GM04504 (cell line): Measurements from ENCODE around the gene NKTR.

Experiments used
- DNase-seq: peaks from one replicate; pipeline ENCODE4 v3.0.0-alpha.2; 2012; ENCODE audit warnings: low read depth

Gene NKTR

DNA sequence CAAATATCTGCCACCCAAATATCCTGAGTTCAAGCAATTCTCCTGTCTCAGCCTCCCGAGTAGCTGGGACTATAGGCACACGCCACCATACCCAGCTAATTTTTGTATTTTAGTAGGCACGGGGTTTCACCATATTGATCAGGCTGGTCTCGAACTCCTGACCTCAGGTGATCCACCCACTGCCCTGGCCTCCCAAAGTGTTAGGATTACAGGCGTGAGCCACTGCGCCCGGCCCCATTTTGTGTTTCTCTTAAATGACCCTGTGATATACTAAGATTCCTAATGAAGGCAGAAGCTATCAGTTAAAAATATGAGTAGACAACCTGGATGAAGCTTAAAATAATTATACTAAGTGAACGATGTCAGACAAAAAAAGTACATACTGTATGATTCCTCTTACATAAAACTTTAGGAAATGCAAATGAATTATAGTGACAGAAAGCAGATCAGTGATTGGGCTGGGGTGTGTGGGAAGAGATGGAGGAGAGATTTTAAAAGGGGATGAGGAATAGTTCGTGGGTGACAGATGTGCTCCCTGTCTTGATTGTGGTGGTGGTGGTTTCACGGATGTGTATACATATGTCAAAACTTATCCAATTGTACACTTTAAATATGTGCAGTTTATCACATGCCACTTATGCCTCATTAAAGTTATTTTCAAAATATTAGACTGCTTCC lies 81.0 kb downstream of the NKTR start:
- no peak for DNase-seq

GRCh38 chr3:42682301-42683070 lies 82.0 kb downstream of the NKTR start:
- no peak for DNase-seq

GRCh38 chr3:42683875-42684598 lies 83.6 kb downstream of the NKTR start:
- peak; percentile 89 for DNase-seq

- DNase-seq = no peak
These were observed 84.3 kb downstream of the NKTR start for GRCh38 chr3:42684632-42685362.

DNA sequence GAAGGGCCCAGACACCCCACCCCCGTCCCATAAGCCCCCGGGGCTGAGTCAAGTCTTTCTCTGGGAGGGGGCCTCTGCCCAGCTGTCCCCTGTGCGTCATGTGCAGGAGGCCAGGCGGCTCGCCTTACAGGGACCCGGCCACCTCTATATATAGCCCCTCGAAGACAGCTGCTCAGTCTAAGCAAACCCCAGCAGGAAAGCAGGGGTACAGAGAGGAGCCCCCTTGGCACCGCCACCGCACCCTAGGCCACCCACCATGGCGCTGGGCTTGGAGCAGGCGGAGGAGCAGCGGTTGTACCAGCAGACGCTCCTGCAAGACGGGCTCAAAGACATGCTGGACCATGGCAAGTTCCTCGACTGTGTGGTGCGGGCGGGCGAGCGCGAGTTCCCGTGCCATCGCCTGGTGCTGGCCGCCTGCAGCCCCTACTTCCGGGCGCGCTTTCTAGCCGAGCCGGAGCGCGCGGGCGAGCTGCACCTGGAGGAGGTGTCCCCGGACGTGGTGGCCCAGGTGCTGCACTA lies 84.9 kb downstream of the NKTR start, which contains the start of gene KLHL40:
TSS of gene KLHL40 (plus strand) at position 175 of the 519 bp plus-strand sequence. CDS start at position 257, 82 bp downstream.
- no peak for DNase-seq

GRCh38 chr3:42685891-42686820 lies 85.7 kb downstream of the NKTR start:
- no peak for DNase-seq

GRCh38 chr3:42686832-42687650 lies 86.6 kb downstream of the NKTR start:
- DNase-seq = no peak

DNA sequence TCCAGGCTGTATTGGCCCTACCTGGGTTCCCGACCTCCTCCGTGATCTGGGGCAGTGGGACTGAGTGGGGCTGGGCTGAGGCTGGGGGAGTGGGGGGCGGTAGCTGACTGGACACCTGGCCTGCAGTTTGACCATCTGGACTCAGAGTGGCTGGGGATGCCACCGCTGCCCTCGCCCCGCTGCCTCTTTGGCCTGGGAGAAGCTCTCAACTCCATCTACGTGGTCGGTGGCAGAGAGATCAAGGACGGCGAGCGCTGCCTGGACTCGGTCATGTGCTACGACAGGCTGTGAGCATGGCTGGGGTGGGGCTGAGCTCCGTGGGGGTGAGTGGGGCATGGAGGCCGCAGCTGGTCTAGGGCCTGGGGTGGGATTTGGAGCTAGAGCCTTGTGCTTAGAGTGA lies 87.5 kb downstream of the NKTR start:
- no peak for DNase-seq

- DNase-seq = no peak
These were observed 88.3 kb downstream of the NKTR start for GRCh38 chr3:42688487-42689420.

DNA sequence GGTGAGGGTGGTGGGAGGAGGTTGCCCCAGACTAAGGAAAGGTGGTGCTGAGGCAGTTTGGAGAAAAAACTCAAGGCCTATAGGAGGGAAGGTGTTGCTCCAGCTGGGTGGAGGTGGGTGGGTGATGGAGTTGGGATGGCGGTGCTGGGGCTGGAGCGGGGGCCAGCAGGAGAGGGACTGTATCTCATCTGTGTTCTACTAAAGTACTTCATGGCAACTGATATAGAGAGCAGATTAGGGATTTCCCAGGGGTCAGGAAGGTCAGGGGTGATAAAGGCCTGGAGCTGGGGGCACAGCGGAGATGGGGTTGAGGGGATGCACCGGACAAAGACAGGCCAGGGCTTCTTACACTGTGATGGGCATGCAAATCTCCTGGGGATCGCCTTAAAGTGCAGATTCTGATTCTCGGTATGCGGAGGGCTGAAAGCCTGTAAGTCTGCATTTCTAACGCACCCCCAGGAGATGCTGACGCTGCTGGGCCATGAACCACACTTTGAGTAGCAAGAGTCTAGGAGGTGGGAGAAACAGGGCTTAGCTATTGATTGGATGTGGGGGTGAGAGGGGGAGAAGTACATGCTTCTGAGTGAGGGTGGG lies 89.0 kb downstream of the NKTR start:
- DNase-seq = no peak

DNA sequence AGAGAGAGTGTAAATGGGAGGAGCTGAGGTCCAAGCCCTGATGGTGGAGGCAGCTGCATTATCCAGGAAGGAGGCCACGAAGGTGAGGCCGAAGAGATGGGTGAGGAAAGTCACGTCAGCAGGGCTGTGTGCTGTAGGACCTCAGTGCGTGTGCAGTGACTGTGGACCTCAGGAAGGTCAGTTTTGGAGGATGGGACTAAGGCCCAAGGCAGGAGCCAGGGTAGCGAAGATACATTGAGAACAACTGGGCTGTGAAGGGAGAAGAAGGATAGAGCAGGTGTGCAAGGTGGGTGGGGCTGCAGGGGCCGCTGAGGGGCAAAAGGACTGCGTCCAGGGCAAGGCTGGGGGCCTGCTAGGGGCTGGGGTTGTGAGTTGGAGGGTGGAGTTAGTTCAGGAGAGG lies 89.7 kb downstream of the NKTR start:
- DNase-seq = no peak

- no peak for DNase-seq
These were observed 90.5 kb downstream of the NKTR start for GRCh38 chr3:42690766-42691680.

DNA sequence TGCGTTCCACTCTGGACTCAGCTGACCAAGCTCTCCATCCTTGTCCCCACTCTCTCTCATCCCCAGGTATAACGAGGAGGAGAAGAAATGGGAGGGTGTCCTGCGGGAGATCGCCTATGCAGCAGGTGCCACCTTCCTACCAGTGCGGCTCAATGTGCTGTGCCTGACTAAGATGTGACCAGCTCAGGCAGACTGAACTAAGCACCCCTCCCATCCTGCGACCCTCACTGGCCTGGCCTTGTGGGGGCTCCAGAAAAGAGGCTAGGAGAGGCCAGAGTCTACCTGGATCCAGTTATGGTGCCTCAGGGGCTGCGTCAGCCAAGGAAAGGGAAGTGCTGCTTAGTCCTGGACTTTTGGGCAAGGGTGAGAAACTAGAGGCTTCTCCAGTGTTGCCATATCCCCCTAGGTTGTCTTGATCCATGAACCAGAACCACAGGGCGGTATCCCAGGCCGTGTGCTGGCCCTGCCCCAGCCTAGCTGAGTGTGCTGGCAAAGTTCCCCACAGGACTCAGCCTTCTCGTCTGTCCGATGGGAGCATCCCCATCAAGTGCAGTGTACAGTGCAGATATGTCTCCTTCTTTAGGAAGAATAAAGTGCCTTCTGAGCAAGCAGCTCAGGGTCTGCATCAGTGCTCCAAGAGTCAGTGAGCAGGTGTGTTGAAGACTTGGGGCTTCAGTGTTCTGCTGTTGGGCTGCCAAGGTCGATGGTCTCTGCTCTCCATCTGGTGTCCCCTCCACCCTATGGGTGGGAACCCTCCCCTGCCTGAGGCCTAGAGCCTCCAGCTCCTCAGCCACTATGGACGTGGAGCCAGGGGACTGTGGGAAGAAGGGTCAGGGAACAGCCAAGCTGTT lies 91.6 kb downstream of the NKTR start:
- no peak for DNase-seq

DNA sequence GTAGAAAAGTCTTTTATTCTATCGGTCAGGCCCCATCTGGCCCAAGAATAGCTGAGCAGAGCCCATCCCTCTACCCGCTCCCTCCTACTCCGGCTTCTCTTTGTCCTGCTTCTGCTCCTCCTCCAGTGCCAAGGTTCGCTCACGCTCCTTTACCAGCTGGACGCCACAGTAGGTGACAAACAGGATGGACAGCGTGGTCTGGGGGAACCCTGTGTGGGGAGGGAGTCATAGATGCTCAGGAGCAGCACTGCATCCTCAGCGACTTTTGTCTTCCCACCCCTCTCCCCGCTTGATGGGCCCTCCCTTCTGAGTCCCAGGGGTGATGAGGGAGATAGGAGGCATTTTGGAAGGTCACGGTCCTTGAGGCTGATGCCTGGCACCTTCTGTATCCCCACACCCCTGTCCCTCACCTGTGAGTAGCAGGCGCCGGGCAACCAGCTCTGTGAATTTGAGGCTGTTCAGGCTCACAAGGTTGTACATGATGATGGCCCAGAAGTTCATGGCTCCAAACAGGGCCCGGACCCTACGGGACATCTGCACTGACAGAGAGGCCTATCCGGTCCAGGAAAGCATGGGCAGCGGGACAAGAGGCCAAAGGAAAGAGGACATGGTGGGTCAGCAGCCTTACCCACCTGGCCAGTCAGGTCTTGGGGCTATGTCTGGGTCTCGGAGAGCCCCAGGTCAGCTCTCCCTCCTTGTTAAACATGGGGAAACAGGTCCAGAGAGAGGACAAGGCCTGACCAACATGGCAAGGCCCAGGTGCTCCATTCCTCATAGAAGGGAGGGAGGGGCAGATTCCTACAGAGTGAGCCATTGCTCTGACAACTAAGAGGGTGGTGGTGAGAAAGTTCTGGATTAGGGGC lies 92.4 kb downstream of the NKTR start:
- DNase-seq = no peak

DNA sequence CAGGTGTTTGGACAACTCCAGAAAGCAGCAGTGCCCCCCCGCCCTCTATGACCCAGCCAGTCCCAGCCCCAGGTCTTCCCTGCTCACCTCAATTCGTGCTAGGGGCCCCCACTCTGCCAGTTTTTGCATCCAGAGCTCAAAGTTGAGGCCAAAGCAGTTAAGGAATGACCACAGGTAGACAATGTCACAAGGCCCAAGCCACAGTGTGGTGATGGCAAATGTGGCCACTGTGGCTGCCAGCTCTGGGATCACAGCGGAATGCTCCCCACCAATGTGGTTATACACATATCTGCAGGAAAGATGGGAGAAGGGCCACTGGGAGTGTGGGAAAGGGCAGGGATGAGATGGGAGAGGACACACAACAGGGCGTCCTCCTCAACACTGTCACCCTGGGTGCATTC lies 93.0 kb downstream of the NKTR start:
- DNase-seq = no peak
